Sigmoid colon (tissue), 7 donors: Measurements from ENCODE around the gene LRRFIP1. TPM values are rescaled to one million over a fixed set of nuclear protein-coding genes. Genes with fewer than 3 reads are reported as not detected.

Experiments
- DNase-seq: peaks from one replicate; pipeline ENCODE4 v3.0.0-alpha.2; 2019
- H3K27ac ChIP-seq, 4 donors: fragments of 200-600 bp; sonication (generic); one replicate each; pipeline ENCODE4 v1.5.1; 2016 to 2019; ENCODE audit warnings: mild to moderate bottlenecking in 1 of 4
- H3K27me3 ChIP-seq, 3 donors: fragments of 200-600 bp; sonication (generic); one replicate each; pipeline ENCODE4 v1.5.1; 2019; ENCODE audit warnings: mild to moderate bottlenecking in 1 of 3
- H3K36me3 ChIP-seq, 4 donors: fragments of 200-600 bp; sonication (generic); one replicate each; pipeline ENCODE4 v1.5.1; 2016 to 2019
- H3K4me1 ChIP-seq, 4 donors: fragments of 200-600 bp; sonication (generic); one replicate each; pipeline ENCODE4 v1.5.1; 2017 to 2019
- H3K4me3 ChIP-seq, 4 donors: fragments of 200-600 bp; sonication (generic); one replicate each; pipeline ENCODE4 v1.5.1; 2017 to 2019; ENCODE audit warnings: mild to moderate bottlenecking in 2 of 4, moderate library complexity in 1 of 4
- H3K9me3 ChIP-seq, 4 donors: fragments of 200-600 bp in 3 of 4; sonication (generic) in 3 of 4; one replicate each; pipeline versions ENCODE4 v1.5.1 to v1.6.1; 2013 to 2019
- EP300 ChIP-seq, 4 donors: sonication (generic); formaldehyde crosslinking; IDR thresholded peaks; one replicate each; pipeline ENCODE4 v1.6.1; 2017; ENCODE audit warnings: antibody characterized with exemption in 4 of 4
- POLR2A ChIP-seq, 2 donors: fragments of 450-650 bp; IDR thresholded peaks; one replicate each; pipeline ENCODE4 v1.6.1; 2016; ENCODE audit warnings: antibody characterized with exemption in 2 of 2, mild to moderate bottlenecking in 2 of 2, moderate library complexity in 2 of 2
- POLR2AphosphoS5 ChIP-seq, 4 donors: sonication (generic); formaldehyde crosslinking; IDR thresholded peaks; one replicate each; pipeline ENCODE4 v1.6.1; 2017; ENCODE audit warnings: antibody characterized with exemption in 4 of 4
- whole genome bisulfite sequencing, 2 donors: extraction: QIAGEN DNeasy Blood & Tissue Kit; methylation state at CpG; one replicate each; pipeline ENCODE4 v1.1.7; 2013; 5-methylcytosine and 5-hydroxymethylcytosine counted together
- intact Hi-C: fragments of 100-400 bp; cut with DNase I; formaldehyde crosslinking; loops from one replicate; pipeline ENCODE4 v1.15.1; 2023
- polyA plus RNA-seq, 3 donors: library from polyadenylated mRNA; stranded (reverse); fragments of 200-250 nt; gene quantifications; one replicate each; pipeline ENCODE4 v1.2.3, GENCODE V29; 2013
- total RNA-seq, 4 donors: library from RNA; depleted of rRNA; stranded (reverse); fragments of >200 nt; gene quantifications; one replicate each; pipeline ENCODE4 v1.1.0, GENCODE V29; 2016
- TF ChIP-seq, protein P1 (sequence below), 4 experiments: fragments of 450-650 bp in 3 of 4; fragments of 200-600 bp in 1 of 4; IDR thresholded peaks; one replicate each; pipeline ENCODE4 v1.5.1; 2016 to 2019; ENCODE audit warnings: antibody characterized with exemption in 4 of 4, mild to moderate bottlenecking in 3 of 4, moderate library complexity in 2 of 4
- donor health status: healthy with polysubstance abuse.
- donor health status: Bipolar disorder and iron deficiency.
- donor health status: healthy.

The LRRFIP1 gene
- total and polyA plus RNA-seq, 7 donors, result 42.0 to 185 (median 112) TPM

DNA sequence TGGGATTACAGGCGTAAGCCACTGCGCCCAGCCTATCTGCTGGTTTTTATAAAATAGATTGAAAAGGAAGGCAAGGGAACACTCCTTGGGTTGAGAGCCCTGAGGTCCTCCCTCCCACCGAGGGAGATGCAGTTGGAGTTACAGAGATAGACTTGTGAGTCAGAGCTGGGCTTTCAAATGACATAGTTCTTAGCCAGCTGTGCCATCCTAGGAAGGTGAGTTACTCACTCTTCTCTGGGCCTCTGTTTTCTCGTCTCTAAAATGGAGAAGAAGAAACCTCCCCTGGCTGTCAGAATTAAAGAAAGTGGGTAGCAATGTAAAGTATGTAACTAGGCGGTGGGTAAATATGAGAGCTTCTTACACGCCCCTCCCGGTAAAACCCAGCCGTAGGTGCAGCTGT, 2.4 kb downstream of the LRRFIP1 start:
- Histone ChIP-seq H3K36me3 (no peaks in the 10 kb centered on the region), H3K4me3 (no peak overlapping the region), H3K4me1 (peaks cover 2 to 66% (median 32%) of the 10 kb centered on the region in 4 donors), H3K27me3 (no peaks in the 10 kb centered on the region), H3K9me3 (peaks cover 0 to 4% (median 0%) of the 10 kb centered on the region in 4 donors), H3K27ac (peak overlapping the region in 2 of 4 donors; percentile 6 to 16)
- intact Hi-C loops, result loop anchor here (2.0 kb wide), 1 partner anchor 33 kb away; no protein-coding TSS in a partner anchor
- no peak for TF ChIP-seq POLR2A (IDR thresholded peaks at IDR 0.05)
- TF ChIP-seq, protein P1, sequence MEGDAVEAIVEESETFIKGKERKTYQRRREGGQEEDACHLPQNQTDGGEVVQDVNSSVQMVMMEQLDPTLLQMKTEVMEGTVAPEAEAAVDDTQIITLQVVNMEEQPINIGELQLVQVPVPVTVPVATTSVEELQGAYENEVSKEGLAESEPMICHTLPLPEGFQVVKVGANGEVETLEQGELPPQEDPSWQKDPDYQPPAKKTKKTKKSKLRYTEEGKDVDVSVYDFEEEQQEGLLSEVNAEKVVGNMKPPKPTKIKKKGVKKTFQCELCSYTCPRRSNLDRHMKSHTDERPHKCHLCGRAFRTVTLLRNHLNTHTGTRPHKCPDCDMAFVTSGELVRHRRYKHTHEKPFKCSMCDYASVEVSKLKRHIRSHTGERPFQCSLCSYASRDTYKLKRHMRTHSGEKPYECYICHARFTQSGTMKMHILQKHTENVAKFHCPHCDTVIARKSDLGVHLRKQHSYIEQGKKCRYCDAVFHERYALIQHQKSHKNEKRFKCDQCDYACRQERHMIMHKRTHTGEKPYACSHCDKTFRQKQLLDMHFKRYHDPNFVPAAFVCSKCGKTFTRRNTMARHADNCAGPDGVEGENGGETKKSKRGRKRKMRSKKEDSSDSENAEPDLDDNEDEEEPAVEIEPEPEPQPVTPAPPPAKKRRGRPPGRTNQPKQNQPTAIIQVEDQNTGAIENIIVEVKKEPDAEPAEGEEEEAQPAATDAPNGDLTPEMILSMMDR (IDR thresholded peaks at IDR 0.05), result no peak
- TF ChIP-seq POLR2AphosphoS5 (IDR thresholded peaks at IDR 0.05), result no peak
- TF ChIP-seq EP300 (IDR thresholded peaks at IDR 0.05), result no peak
- DNase-seq, result no peak
- 50 to 87% methylated on average over 8 of the region's 8 CpGs for WGBS, 2 donors

DNA sequence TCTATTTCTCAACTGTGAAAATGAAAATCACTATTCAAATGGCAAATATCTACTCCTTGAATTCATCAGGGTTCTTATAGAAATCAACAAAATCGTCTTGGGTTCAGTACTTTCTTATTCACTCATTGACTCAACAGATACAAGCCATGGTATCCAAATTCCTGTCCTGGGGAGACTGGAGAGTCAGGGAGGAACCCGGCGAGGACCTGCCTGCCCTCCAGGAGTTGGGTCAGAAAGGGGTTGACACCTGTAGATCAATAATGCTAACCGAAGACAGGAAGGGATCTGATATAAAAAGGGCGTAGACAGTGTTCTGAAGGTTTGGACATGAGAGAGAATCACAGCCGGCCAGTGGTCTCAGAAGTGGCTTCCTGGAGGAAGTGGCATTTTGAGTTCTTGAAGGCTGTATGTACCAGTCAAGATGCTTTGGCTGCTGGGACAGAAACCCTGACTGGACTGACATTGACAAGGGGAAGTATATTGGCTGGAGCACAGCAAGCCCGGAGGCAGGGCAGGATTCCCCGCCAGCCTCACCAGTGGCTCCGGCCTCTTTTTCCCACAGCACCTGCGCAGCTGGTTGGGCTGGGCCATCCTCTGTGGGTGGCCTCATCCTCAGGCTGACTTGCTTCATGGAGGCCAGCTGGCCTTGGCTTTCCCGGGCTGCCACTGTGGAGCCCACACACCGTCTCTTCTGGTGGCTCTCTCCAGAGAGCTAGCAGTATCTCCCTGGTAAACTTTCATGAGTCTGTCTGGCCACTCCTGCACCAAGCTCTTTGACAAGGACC, 3.0 kb downstream of the LRRFIP1 start:
- TF ChIP-seq POLR2AphosphoS5 (IDR thresholded peaks at IDR 0.05), result no peak
- TF ChIP-seq EP300 (IDR thresholded peaks at IDR 0.05), result no peak
- TF ChIP-seq, protein P1 (IDR thresholded peaks at IDR 0.05), result no peak
- no peak for TF ChIP-seq POLR2A (IDR thresholded peaks at IDR 0.05)
- Histone ChIP-seq H3K27ac (no peak overlapping the region), H3K36me3 (no peaks in the 10 kb centered on the region), H3K9me3 (peaks cover 0 to 4% (median 0%) of the 10 kb centered on the region in 4 donors), H3K4me1 (peaks cover 2 to 66% (median 32%) of the 10 kb centered on the region in 4 donors), H3K4me3 (no peak overlapping the region), H3K27me3 (no peaks in the 10 kb centered on the region)
- intact Hi-C loops, result no loop called here
- DNase-seq, result no peak
- 68 to 93% methylated on average over 12 of the region's 12 CpGs for WGBS, 2 donors

DNA sequence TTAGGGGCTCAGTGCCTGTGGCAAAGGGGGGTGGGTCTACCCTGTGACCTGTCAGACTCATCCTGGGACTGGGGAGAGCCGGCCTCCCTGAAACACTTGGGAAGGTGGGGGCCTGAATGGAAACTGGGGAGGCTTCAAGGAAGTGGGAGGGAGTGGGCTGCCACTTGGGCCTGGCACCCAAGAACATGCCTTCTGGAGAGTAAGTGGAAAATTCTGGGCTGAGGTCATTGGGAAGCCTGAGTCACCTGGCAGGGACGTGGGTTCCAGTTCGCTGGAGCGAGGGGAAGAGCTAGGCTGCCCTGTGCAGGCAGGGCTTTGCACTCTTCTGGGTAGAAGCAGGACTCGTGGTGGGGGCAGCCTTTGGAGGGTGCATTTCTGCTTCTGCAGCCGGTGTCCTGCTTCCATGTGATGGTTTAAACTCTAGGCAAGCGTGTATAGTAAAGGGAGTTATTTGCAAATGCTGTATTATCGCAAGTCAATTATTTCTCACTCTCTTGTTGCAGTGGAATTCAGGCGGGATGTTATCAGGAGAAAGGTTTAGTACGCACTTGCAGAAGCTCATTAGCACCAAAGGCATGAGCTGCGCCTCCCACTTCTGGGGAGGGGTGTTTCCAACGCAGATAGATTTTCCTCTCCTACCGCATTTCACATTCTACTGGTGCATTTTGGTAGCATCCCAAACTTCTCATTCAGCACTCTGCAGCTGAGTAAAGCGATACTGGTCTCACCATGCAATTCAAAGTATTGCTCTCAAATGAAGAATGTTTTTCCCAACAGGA, 3.8 kb downstream of the LRRFIP1 start:
- Histone ChIP-seq H3K9me3 (peaks cover 0 to 4% (median 0%) of the 10 kb centered on the region in 4 donors), H3K4me1 (peaks cover 2 to 66% (median 32%) of the 10 kb centered on the region in 4 donors), H3K36me3 (no peaks in the 10 kb centered on the region), H3K4me3 (no peak overlapping the region), H3K27me3 (no peaks in the 10 kb centered on the region), H3K27ac (no peak overlapping the region)
- 87 to 94% methylated on average over 14 of the region's 14 CpGs for WGBS, 2 donors
- no peak for TF ChIP-seq POLR2A (IDR thresholded peaks at IDR 0.05)
- no peak for DNase-seq
- intact Hi-C loops, result no loop called here

DNA sequence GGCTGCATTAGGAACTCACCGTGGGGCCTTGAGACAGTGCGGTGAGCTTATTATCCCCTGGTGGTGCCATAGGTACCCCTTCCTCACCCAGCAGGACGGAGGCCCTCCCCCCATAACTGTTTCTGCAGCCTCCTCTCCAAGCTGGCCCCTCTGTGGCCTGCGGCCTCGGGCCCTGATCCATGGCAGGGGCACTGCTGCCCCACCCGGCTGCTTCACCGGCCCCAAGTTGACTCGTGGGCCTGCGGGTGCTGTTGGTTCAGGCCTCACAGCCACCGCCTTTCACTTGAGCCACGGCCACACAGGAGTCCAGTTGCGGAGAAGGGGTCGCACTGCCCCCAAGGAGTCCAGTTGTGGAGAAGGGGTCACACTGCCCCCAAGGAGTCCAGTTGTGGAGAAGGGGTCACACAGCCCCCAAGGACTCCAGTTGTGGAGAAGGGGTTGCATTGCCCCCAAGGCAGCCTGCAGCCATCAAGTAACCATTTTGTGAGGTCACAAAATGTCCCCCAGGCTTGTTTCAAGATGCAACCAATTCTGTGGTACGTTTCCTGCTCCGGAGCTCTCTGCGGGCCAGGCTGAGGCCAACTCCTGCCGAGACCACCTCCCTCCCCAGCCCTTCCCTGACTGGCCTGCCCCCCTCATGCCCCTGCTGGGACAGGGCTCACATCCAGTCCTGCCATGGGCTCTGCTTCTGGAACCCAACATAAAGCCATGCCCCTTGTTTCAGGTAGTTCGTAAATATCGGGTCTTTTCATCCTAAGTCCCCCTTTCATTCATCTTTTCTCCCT, 4.6 kb downstream of the LRRFIP1 start:
- Histone ChIP-seq H3K36me3 (no peaks in the 10 kb centered on the region), H3K4me3 (no peak overlapping the region), H3K9me3 (peaks cover 0 to 4% (median 0%) of the 10 kb centered on the region in 4 donors), H3K27ac (no peak overlapping the region), H3K27me3 (no peaks in the 10 kb centered on the region), H3K4me1 (peaks cover 2 to 60% (median 31%) of the 10 kb centered on the region in 4 donors)
- intact Hi-C loops, result no loop called here
- no peak for DNase-seq
- WGBS, 2 donors, result 85 to 95% methylated on average over 19 of the region's 19 CpGs
- TF ChIP-seq EP300 (IDR thresholded peaks at IDR 0.05) (no peak), POLR2AphosphoS5 (IDR thresholded peaks at IDR 0.05) (no peak), POLR2A (IDR thresholded peaks at IDR 0.05) (no peak)
- TF ChIP-seq, protein P1 (IDR thresholded peaks at IDR 0.05), result no peak
